Measurements from ENCODE around the gene ZNF19. TPM values are rescaled to one million over a fixed set of nuclear protein-coding genes. Genes with fewer than 3 reads are reported as not detected.
A peak's percentile ranks its signal among the peaks of the same experiment; 100 is the strongest.

The ZNF19 gene
- total and polyA plus RNA-seq, 9 of the 15 experiments (the other 6 are each of a cell fraction or from before 2014, with no cell fraction given) = 1.2 to 2.8 (median 1.8) TPM

DNA sequence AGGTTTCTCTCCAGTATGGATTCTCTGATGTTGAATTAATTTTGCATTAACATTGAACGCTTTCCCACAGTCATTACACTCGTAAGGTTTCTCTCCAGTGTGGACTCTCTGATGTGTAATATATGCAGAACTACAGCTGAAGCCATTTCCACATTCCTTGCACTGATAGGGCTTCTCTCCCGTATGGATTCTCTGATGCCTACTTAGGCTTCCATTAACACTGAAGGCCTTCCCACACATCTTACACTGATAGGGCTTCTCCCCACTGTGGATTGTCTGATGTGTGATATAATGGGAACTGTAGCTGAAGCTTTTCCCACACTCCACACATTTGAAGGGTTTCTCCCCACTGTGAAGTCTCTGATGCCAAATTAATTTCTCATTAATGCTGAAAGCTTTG, 40.1 kb downstream of the ZNF19 start (continued):
- TF ChIP-seq FUS (optimal IDR thresholded peaks at IDR 0.05; ENCODE audit: low read depth, low read length) (no peak), TRIM28 (IDR thresholded peaks at IDR 0.05) (peak; percentile 90), RFX1 (IDR thresholded peaks at IDR 0.05) (no peak), CBX1 (IDR thresholded peaks at IDR 0.05; ENCODE audit: low read depth) (no peak), SRSF1 (IDR thresholded peaks at IDR 0.05; ENCODE audit: low read depth, low read length) (no peak), HNRNPL (IDR thresholded peaks at IDR 0.05; ENCODE audit: low read depth, low read length) (no peak), ZNF76 (CRISPR knock-in tag; IDR thresholded peaks at IDR 0.05; ENCODE audit: borderline replicate concordance) (no peak), KAT2B (IDR thresholded peaks at IDR 0.05; ENCODE audit: low read depth, low read length) (no peak), CREM (IDR thresholded peaks at IDR 0.05; ENCODE audit: low read depth) (no peak), ZNF124 (CRISPR knock-in tag; IDR thresholded peaks at IDR 0.05) (no peak), MTF1 (CRISPR knock-in tag; IDR thresholded peaks at IDR 0.05; ENCODE audit: borderline replicate concordance) (no peak), HDAC6 (IDR thresholded peaks at IDR 0.05; ENCODE audit: low read depth, low read length) (no peak), GABPA (tag; conservative IDR thresholded peaks at IDR 0.05; ENCODE audit: low read depth) (no peak), XRCC4 (IDR thresholded peaks at IDR 0.05; ENCODE audit: extremely low read depth, insufficient read depth, insufficient read length) (no peak), MYBL2 (IDR thresholded peaks at IDR 0.05; ENCODE audit: low read depth) (no peak), MYBL2 (CRISPR knock-in tag; IDR thresholded peaks at IDR 0.05; ENCODE audit: borderline replicate concordance) (no peak), SIRT6 (IDR thresholded peaks at IDR 0.05; ENCODE audit: low read depth, low read length) (no peak)
- TF ChIP-seq, protein P1, sequence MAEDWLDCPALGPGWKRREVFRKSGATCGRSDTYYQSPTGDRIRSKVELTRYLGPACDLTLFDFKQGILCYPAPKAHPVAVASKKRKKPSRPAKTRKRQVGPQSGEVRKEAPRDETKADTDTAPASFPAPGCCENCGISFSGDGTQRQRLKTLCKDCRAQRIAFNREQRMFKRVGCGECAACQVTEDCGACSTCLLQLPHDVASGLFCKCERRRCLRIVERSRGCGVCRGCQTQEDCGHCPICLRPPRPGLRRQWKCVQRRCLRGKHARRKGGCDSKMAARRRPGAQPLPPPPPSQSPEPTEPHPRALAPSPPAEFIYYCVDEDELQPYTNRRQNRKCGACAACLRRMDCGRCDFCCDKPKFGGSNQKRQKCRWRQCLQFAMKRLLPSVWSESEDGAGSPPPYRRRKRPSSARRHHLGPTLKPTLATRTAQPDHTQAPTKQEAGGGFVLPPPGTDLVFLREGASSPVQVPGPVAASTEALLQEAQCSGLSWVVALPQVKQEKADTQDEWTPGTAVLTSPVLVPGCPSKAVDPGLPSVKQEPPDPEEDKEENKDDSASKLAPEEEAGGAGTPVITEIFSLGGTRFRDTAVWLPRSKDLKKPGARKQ (CRISPR knock-in tag; IDR thresholded peaks at IDR 0.05) = no peak
- TF ChIP-seq, protein P2, sequence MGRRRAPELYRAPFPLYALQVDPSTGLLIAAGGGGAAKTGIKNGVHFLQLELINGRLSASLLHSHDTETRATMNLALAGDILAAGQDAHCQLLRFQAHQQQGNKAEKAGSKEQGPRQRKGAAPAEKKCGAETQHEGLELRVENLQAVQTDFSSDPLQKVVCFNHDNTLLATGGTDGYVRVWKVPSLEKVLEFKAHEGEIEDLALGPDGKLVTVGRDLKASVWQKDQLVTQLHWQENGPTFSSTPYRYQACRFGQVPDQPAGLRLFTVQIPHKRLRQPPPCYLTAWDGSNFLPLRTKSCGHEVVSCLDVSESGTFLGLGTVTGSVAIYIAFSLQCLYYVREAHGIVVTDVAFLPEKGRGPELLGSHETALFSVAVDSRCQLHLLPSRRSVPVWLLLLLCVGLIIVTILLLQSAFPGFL (CRISPR knock-in tag; IDR thresholded peaks at IDR 0.05) = no peak
- TF ChIP-seq, protein P3, sequence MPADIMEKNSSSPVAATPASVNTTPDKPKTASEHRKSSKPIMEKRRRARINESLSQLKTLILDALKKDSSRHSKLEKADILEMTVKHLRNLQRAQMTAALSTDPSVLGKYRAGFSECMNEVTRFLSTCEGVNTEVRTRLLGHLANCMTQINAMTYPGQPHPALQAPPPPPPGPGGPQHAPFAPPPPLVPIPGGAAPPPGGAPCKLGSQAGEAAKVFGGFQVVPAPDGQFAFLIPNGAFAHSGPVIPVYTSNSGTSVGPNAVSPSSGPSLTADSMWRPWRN (IDR thresholded peaks at IDR 0.05; ENCODE audit: low read depth) = no peak
- TF ChIP-seq, protein P4, sequence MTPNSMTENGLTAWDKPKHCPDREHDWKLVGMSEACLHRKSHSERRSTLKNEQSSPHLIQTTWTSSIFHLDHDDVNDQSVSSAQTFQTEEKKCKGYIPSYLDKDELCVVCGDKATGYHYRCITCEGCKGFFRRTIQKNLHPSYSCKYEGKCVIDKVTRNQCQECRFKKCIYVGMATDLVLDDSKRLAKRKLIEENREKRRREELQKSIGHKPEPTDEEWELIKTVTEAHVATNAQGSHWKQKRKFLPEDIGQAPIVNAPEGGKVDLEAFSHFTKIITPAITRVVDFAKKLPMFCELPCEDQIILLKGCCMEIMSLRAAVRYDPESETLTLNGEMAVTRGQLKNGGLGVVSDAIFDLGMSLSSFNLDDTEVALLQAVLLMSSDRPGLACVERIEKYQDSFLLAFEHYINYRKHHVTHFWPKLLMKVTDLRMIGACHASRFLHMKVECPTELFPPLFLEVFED (CRISPR knock-in tag; conservative IDR thresholded peaks at IDR 0.05) = no peak
- TF ChIP-seq, protein P5, sequence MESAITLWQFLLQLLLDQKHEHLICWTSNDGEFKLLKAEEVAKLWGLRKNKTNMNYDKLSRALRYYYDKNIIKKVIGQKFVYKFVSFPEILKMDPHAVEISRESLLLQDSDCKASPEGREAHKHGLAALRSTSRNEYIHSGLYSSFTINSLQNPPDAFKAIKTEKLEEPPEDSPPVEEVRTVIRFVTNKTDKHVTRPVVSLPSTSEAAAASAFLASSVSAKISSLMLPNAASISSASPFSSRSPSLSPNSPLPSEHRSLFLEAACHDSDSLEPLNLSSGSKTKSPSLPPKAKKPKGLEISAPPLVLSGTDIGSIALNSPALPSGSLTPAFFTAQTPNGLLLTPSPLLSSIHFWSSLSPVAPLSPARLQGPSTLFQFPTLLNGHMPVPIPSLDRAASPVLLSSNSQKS (CRISPR knock-in tag; IDR thresholded peaks at IDR 0.05) = no peak
- TF ChIP-seq, protein P6, sequence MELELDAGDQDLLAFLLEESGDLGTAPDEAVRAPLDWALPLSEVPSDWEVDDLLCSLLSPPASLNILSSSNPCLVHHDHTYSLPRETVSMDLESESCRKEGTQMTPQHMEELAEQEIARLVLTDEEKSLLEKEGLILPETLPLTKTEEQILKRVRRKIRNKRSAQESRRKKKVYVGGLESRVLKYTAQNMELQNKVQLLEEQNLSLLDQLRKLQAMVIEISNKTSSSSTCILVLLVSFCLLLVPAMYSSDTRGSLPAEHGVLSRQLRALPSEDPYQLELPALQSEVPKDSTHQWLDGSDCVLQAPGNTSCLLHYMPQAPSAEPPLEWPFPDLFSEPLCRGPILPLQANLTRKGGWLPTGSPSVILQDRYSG (tag; conservative IDR thresholded peaks at IDR 0.05; ENCODE audit: low read depth) = no peak
